Measurements from ENCODE around the gene ATG9A. TPM values are rescaled to one million over a fixed set of nuclear protein-coding genes. Genes with fewer than 3 reads are reported as not detected.
"Not testable (repeated sequence)": the region's sequence is repeated elsewhere in the genome, so short reads cannot be mapped to it uniquely, and the experiment has no call there.

ATG9A gene
- total and polyA plus RNA-seq, 2 experiments from 2014 or later = 35.7 to 57.8 TPM

- H3K79me2 ChIP-seq = no peaks in the 10 kb centered on the region
- no peak overlapping the region for H3K27ac ChIP-seq
- WGBS (ENCODE audit: low lambda C conversion rate, missing lambda C conversion rate) = 81% methylated on average over 5 of the region's 5 CpGs
Observed at GRCh38 chr2:219261024-219261855, 31.8 kb upstream of the ATG9A start.

GRCh38 chr2:219258942-219259341 lies 29.5 kb upstream of the ATG9A start:
- H3K27me3 ChIP-seq = peaks cover 41% of the 10 kb centered on the region
- H3K4me1 ChIP-seq (ENCODE audit: insufficient read depth); H3K27ac ChIP-seq; H2AFZ ChIP-seq; DNase-seq (ENCODE audit: low spot score); H3K4me2 ChIP-seq; H3K79me2 ChIP-seq; H3K9me2 ChIP-seq (replicated peaks; ENCODE audit: insufficient read depth); H3K36me3 ChIP-seq (replicated peaks; ENCODE audit: insufficient read depth, low read depth); H3K4me3 ChIP-seq; H4K20me1 ChIP-seq (ENCODE audit: insufficient read depth, poor library complexity, severe bottlenecking); H3K9me3 ChIP-seq (ENCODE audit: low read depth): not testable (repeated sequence)
- WGBS (ENCODE audit: low lambda C conversion rate, missing lambda C conversion rate) = 87% methylated on average over 10 of the region's 10 CpGs

More at GRCh38 chr2:219261024-219261855, 31.8 kb upstream of the ATG9A start:
- H4K20me1 ChIP-seq (ENCODE audit: insufficient read depth, poor library complexity, severe bottlenecking) = no peaks in the 10 kb centered on the region
- no peak overlapping the region for H2AFZ ChIP-seq
- H3K36me3 ChIP-seq (replicated peaks; ENCODE audit: insufficient read depth, low read depth) = no peaks in the 10 kb centered on the region
- no peaks in the 10 kb centered on the region for H3K9me3 ChIP-seq (ENCODE audit: low read depth)
- H3K27me3 ChIP-seq = peaks cover 18% of the 10 kb centered on the region
- TF ChIP-seq, protein P1, sequence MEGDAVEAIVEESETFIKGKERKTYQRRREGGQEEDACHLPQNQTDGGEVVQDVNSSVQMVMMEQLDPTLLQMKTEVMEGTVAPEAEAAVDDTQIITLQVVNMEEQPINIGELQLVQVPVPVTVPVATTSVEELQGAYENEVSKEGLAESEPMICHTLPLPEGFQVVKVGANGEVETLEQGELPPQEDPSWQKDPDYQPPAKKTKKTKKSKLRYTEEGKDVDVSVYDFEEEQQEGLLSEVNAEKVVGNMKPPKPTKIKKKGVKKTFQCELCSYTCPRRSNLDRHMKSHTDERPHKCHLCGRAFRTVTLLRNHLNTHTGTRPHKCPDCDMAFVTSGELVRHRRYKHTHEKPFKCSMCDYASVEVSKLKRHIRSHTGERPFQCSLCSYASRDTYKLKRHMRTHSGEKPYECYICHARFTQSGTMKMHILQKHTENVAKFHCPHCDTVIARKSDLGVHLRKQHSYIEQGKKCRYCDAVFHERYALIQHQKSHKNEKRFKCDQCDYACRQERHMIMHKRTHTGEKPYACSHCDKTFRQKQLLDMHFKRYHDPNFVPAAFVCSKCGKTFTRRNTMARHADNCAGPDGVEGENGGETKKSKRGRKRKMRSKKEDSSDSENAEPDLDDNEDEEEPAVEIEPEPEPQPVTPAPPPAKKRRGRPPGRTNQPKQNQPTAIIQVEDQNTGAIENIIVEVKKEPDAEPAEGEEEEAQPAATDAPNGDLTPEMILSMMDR (IDR thresholded peaks at IDR 0.05; ENCODE audit: poor library complexity) = no peak
- TF ChIP-seq EZH2 (IDR thresholded peaks at IDR 0.05; ENCODE audit: borderline replicate concordance) = no peak
- no peak for TF ChIP-seq EZH2phosphoT487 (IDR thresholded peaks at IDR 0.05; ENCODE audit: low read depth, severe bottlenecking, unreplicated experiment)
- no peak overlapping the region for H3K4me3 ChIP-seq
- H3K4me1 ChIP-seq (ENCODE audit: insufficient read depth) = no peaks in the 10 kb centered on the region
- DNase-seq (ENCODE audit: low spot score) = no peak
- no peaks in the 10 kb centered on the region for H3K9me2 ChIP-seq (replicated peaks; ENCODE audit: insufficient read depth)
- H3K4me2 ChIP-seq = no peak overlapping the region

GRCh38 chr2:219254590-219255201 lies 25.3 kb upstream of the ATG9A start:
- DNase-seq (ENCODE audit: low spot score) = no peak
- Histone ChIP-seq H3K4me3 (peak overlapping the region; percentile 37), H3K27ac (no peak overlapping the region), H2AFZ (peak overlapping the region; percentile 57), H3K27me3 (peaks cover 45% of the 10 kb centered on the region), H4K20me1 (ENCODE audit: insufficient read depth, poor library complexity, severe bottlenecking) (no peaks in the 10 kb centered on the region), H3K79me2 (no peaks in the 10 kb centered on the region), H3K4me1 (ENCODE audit: insufficient read depth) (peaks cover 33% of the 10 kb centered on the region), H3K4me2 (peak overlapping the region; percentile 98), H3K36me3 (replicated peaks; ENCODE audit: insufficient read depth, low read depth) (no peaks in the 10 kb centered on the region), H3K9me3 (ENCODE audit: low read depth) (no peaks in the 10 kb centered on the region), H3K9me2 (replicated peaks; ENCODE audit: insufficient read depth) (no peaks in the 10 kb centered on the region)
- 41% methylated on average over 12 of the region's 12 CpGs for WGBS (ENCODE audit: low lambda C conversion rate, missing lambda C conversion rate)
- TF ChIP-seq EZH2 (IDR thresholded peaks at IDR 0.05; ENCODE audit: borderline replicate concordance) = no peak
- TF ChIP-seq, protein P1 (IDR thresholded peaks at IDR 0.05; ENCODE audit: poor library complexity) = no peak
- TF ChIP-seq EZH2phosphoT487 (IDR thresholded peaks at IDR 0.05; ENCODE audit: low read depth, severe bottlenecking, unreplicated experiment) = no peak
